GM18517 (cell line): ENCODE measurements around the gene HLA-G.

Experiments used
- ATAC-seq: cut with Tn5 transposase; IDR thresholded peaks from one replicate; pipeline ENCODE4 v1.9.1; 2021; ENCODE audit warnings: mild to moderate bottlenecking, moderate library complexity; ENCODE audit not compliant: unreplicated experiment

HLA-G gene

GRCh38 chr6:29816030-29816429 lies 11.6 kb upstream of the HLA-G start:
- ATAC-seq = no peak

- no peak for ATAC-seq
These were observed 8.7 kb upstream of the HLA-G start for GRCh38 chr6:29818892-29819291.

- no peak for ATAC-seq
These were observed 3.5 kb upstream of the HLA-G start for GRCh38 chr6:29824144-29824543.

- no peak for ATAC-seq
These were observed 1.8 kb upstream of the HLA-G start for GRCh38 chr6:29825848-29826247.

- ATAC-seq = no peak
These were observed 1.4 kb upstream of the HLA-G start for GRCh38 chr6:29826271-29826670.

GRCh38 chr6:29828471-29828797 lies 809 bp downstream of the HLA-G start:
- ATAC-seq = no peak

GRCh38 chr6:29829766-29830165 lies 2.1 kb downstream of the HLA-G start:
- no peak for ATAC-seq

- no peak for ATAC-seq
These were observed 2.8 kb downstream of the HLA-G start for GRCh38 chr6:29830409-29830808.

- ATAC-seq = no peak
These were observed 4.2 kb downstream of the HLA-G start for GRCh38 chr6:29831776-29832175.

GRCh38 chr6:29834564-29835436 lies 7.2 kb downstream of the HLA-G start:
- ATAC-seq = no peak

- no peak for ATAC-seq
These were observed 12.3 kb downstream of the HLA-G start for GRCh38 chr6:29839917-29840316.

GRCh38 chr6:29841030-29841429 lies 13.4 kb downstream of the HLA-G start:
- no peak for ATAC-seq

GRCh38 chr6:29845405-29846006 lies 17.9 kb downstream of the HLA-G start:
- ATAC-seq = no peak

- ATAC-seq = no peak
These were observed 20.4 kb downstream of the HLA-G start for GRCh38 chr6:29847871-29848630.

GRCh38 chr6:29850011-29850553 lies 22.5 kb downstream of the HLA-G start:
- no peak for ATAC-seq

- ATAC-seq = no peak
These were observed 23.6 kb downstream of the HLA-G start for GRCh38 chr6:29851190-29851589.

GRCh38 chr6:29853245-29853644 lies 25.6 kb downstream of the HLA-G start:
- no peak for ATAC-seq

GRCh38 chr6:29858006-29858405 lies 30.4 kb downstream of the HLA-G start:
- ATAC-seq = no peak

- ATAC-seq = no peak
These were observed 34.1 kb downstream of the HLA-G start for GRCh38 chr6:29861521-29862255.

- ATAC-seq = no peak
These were observed 36.6 kb downstream of the HLA-G start for GRCh38 chr6:29864037-29864810.
